ENCODE results near the gene EXOC1. TPM values are rescaled to one million over a fixed set of nuclear protein-coding genes. Genes with fewer than 3 reads are reported as not detected.

Gene EXOC1
- total RNA-seq, 2 donors from 2014 or later: 24.8 to 39.4 TPM

GRCh38 chr4:55864577-55865223 is 11.3 kb downstream of the EXOC1 start:
- Histone ChIP-seq H3K27ac (no peak overlapping the region), H3K27me3 (replicated peaks; ENCODE audit: insufficient read depth) (no peaks in the 10 kb centered on the region), H3K4me1 (replicated peaks) (no peaks in the 10 kb centered on the region), H3K9me3 (no peaks in the 10 kb centered on the region), H3K4me3 (no peak overlapping the region), H3K36me3 (no peaks in the 10 kb centered on the region)
- TF ChIP-seq, protein P1, sequence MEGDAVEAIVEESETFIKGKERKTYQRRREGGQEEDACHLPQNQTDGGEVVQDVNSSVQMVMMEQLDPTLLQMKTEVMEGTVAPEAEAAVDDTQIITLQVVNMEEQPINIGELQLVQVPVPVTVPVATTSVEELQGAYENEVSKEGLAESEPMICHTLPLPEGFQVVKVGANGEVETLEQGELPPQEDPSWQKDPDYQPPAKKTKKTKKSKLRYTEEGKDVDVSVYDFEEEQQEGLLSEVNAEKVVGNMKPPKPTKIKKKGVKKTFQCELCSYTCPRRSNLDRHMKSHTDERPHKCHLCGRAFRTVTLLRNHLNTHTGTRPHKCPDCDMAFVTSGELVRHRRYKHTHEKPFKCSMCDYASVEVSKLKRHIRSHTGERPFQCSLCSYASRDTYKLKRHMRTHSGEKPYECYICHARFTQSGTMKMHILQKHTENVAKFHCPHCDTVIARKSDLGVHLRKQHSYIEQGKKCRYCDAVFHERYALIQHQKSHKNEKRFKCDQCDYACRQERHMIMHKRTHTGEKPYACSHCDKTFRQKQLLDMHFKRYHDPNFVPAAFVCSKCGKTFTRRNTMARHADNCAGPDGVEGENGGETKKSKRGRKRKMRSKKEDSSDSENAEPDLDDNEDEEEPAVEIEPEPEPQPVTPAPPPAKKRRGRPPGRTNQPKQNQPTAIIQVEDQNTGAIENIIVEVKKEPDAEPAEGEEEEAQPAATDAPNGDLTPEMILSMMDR (IDR thresholded peaks at IDR 0.05): no peak
- TF ChIP-seq POLR2A (IDR thresholded peaks at IDR 0.05) (no peak), POLR2AphosphoS5 (IDR thresholded peaks at IDR 0.05) (no peak)
- WGBS: 95% methylated on average over 1 of the region's 1 CpG
- no peak for DNase-seq (ENCODE audit: low spot score)
- intact Hi-C loops (cut with DNase I): no loop called here

DNA sequence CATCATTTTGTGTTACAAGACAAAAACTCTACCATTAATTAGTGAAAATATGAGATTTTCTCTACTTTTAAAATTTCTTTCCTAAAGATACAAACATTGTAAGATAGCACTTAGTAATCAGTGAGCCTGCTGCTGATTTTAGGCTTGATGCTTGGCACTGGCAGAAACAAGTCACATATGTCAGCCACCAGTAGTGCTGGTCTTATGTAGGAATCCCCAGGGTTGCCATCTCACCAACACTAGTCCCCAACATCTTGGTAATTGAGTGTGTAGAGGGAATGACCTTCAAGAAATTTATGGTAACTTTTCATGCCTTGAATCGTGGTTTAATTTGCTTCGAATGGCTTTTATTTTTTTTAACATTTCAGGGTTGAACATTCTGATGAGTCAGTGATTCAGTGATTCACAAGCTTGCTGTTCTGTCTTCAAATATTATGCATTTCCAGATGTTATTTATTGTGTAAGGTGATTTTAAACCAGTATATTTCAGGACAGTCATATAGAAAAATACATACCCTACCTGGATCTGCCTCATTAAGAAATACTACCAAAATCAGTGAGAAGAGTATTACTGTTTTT is 11.9 kb downstream of the EXOC1 start:
- no peak overlapping the region for H3K27ac ChIP-seq
- H3K36me3 ChIP-seq: no peaks in the 10 kb centered on the region
- TF ChIP-seq POLR2AphosphoS5 (IDR thresholded peaks at IDR 0.05): no peak
- no peak for TF ChIP-seq POLR2A (IDR thresholded peaks at IDR 0.05)
- TF ChIP-seq, protein P1 (IDR thresholded peaks at IDR 0.05): no peak

GRCh38 chr4:55866290-55866907 is 13.0 kb downstream of the EXOC1 start:
- 69% methylated on average over 2 of the region's 2 CpGs for WGBS
- Histone ChIP-seq H3K4me3 (no peak overlapping the region), H3K27me3 (replicated peaks; ENCODE audit: insufficient read depth) (no peaks in the 10 kb centered on the region), H3K27ac (no peak overlapping the region), H3K36me3 (no peaks in the 10 kb centered on the region), H3K4me1 (replicated peaks) (no peaks in the 10 kb centered on the region), H3K9me3 (no peaks in the 10 kb centered on the region)
- no peak for DNase-seq (ENCODE audit: low spot score)
- intact Hi-C loops (cut with DNase I): no loop called here
- TF ChIP-seq POLR2A (IDR thresholded peaks at IDR 0.05) (no peak), POLR2AphosphoS5 (IDR thresholded peaks at IDR 0.05) (no peak)
- TF ChIP-seq, protein P1 (IDR thresholded peaks at IDR 0.05): no peak

More for the DNA sequence above, 11.9 kb downstream of the EXOC1 start:
- Histone ChIP-seq H3K9me3 (no peaks in the 10 kb centered on the region), H3K4me3 (no peak overlapping the region), H3K4me1 (replicated peaks) (no peaks in the 10 kb centered on the region), H3K27me3 (replicated peaks; ENCODE audit: insufficient read depth) (no peaks in the 10 kb centered on the region)
- no peak for DNase-seq (ENCODE audit: low spot score)
- intact Hi-C loops (cut with DNase I): no loop called here
- 67% methylated on average over 2 of the region's 2 CpGs for WGBS

- no peak for TF ChIP-seq POLR2AphosphoS5 (IDR thresholded peaks at IDR 0.05)
- TF ChIP-seq, protein P1 (IDR thresholded peaks at IDR 0.05): peak; percentile 23 to 74 (median 66)
- Histone ChIP-seq H3K27ac (no peak overlapping the region), H3K27me3 (replicated peaks; ENCODE audit: insufficient read depth) (no peaks in the 10 kb centered on the region), H3K4me1 (replicated peaks) (no peaks in the 10 kb centered on the region), H3K4me3 (no peak overlapping the region), H3K36me3 (no peaks in the 10 kb centered on the region), H3K9me3 (no peaks in the 10 kb centered on the region)
- DNase-seq (ENCODE audit: low spot score): no peak
- 21% methylated on average over 4 of the region's 4 CpGs for WGBS
- intact Hi-C loops (cut with DNase I): no loop called here
Observed at GRCh38 chr4:55866973-55867574, 13.6 kb downstream of the EXOC1 start.

Data from prostate gland (tissue), 2 donors.